ENCODE results near the gene FKBP11. TPM values are rescaled to one million over a fixed set of nuclear protein-coding genes. Genes with fewer than 3 reads are reported as not detected.

FKBP11 gene
- total and polyA plus RNA-seq, 2 experiments from 2014 or later, result 17.4 to 158 TPM

DNA sequence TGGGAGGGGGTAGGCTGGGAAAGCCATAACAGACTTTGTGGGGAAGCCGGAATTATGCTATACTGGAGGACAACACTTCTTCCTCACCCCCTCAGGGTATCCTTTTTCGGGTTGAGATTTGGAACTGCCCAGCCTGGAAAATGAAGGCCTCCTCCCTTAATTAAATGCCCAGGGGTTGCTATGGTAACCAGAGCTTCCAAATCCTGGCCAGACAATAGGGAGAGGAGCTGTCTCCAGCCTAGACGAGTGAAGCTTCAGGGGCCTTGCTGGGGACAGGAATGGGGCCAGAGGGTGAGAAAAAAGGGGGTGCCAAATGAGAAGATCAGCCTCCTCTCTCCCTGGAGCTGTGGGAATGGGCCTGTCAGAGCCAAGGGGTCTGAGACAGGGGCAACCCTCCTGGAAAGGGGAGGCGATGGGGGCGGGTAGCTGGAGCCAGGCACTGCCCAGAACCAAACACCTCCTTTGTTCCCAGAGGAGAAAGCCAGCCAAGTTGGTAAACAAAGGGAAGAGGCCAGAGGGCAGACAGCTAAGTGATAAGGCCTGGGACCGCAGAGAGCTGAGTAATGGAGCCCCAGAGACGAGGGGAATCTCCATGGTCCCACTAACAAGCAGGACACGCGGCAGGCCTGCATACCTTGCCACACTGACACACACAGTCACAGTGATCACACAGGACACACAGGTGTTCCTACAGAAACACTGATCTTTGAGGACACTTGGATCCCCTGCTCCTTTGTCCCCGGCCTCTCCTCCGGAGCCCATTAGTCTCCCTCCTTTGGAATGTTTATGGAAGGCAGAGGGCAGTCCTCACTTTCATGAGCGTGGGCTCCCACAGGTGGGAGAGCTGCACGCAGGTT, 41.8 kb downstream of the FKBP11 start:
- no peak overlapping the region for H3K4me2 ChIP-seq (ENCODE audit: unreplicated experiment)
- WGBS, 2 experiments (ENCODE audit: low coverage in 1 of 2, low lambda C conversion rate in 2 of 2, missing lambda C conversion rate in 2 of 2), result 62 to 64% methylated on average over 13 of the region's 13 CpGs
- H3K36me3 ChIP-seq (ENCODE audit: low read depth), result no peaks in the 10 kb centered on the region
- H3K79me2 ChIP-seq (ENCODE audit: insufficient read depth), result no peaks in the 10 kb centered on the region
- in situ Hi-C loops (cut with MboI), result no loop called here
- no peaks in the 10 kb centered on the region for H4K20me1 ChIP-seq (ENCODE audit: insufficient read depth)
- H3K9me3 ChIP-seq (ENCODE audit: low read depth), result no peaks in the 10 kb centered on the region
- DNase-seq, result no peak
- no peaks in the 10 kb centered on the region for H3F3A ChIP-seq (ENCODE audit: insufficient read depth)
- TF ChIP-seq EZH2 (IDR thresholded peaks at IDR 0.05; ENCODE audit: insufficient read depth, poor library complexity, severe bottlenecking) (no peak), EZH2phosphoT487 (IDR thresholded peaks at IDR 0.05; ENCODE audit: insufficient read depth, low read depth) (no peak)
- no peak overlapping the region for H2AFZ ChIP-seq
- no peaks in the 10 kb centered on the region for H3K4me1 ChIP-seq (ENCODE audit: insufficient read depth)
- H3K27ac ChIP-seq, result no peak overlapping the region
- H3K9ac ChIP-seq, result no peak overlapping the region
- no peaks in the 10 kb centered on the region for H3K9me2 ChIP-seq (ENCODE audit: insufficient read depth)
- peaks cover 20% of the 10 kb centered on the region for H3K27me3 ChIP-seq (replicated peaks; ENCODE audit: insufficient read depth)
- no peak overlapping the region for H3K4me3 ChIP-seq

DNA sequence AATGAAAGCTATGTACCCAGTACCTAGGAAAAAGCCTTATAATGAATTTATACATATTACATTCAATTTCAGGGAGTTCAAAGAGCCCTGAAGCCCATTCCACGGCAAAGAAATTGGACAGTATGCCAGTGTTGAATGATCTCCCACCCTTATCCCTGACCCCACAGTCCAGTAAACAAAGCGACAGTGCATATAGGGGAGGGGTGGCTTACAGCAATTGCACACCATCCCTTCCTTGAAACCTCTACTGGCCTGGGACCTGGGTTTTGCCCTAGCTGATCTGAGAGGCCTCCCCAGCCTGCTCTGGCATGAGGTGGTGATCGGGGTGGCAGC, 42.4 kb downstream of the FKBP11 start:
- no peak overlapping the region for H3K27ac ChIP-seq
- H4K20me1 ChIP-seq (ENCODE audit: insufficient read depth), result no peaks in the 10 kb centered on the region
- no peak overlapping the region for H3K9ac ChIP-seq
- no peaks in the 10 kb centered on the region for H3K9me3 ChIP-seq (ENCODE audit: low read depth)
- whole genome bisulfite sequencing, 2 experiments (ENCODE audit: low coverage in 1 of 2, low lambda C conversion rate in 2 of 2, missing lambda C conversion rate in 2 of 2), result 77 to 80% methylated on average over 3 of the region's 3 CpGs
- TF ChIP-seq EZH2 (IDR thresholded peaks at IDR 0.05; ENCODE audit: insufficient read depth, poor library complexity, severe bottlenecking) (no peak), EZH2phosphoT487 (IDR thresholded peaks at IDR 0.05; ENCODE audit: insufficient read depth, low read depth) (no peak)
- H3K36me3 ChIP-seq (ENCODE audit: low read depth), result no peaks in the 10 kb centered on the region
- no peak overlapping the region for H3K4me3 ChIP-seq
- no peak for DNase-seq
- in situ Hi-C loops (cut with MboI), result no loop called here
- no peaks in the 10 kb centered on the region for H3K9me2 ChIP-seq (ENCODE audit: insufficient read depth)
- H3K79me2 ChIP-seq (ENCODE audit: insufficient read depth), result no peaks in the 10 kb centered on the region
- peaks cover 20% of the 10 kb centered on the region for H3K27me3 ChIP-seq (replicated peaks; ENCODE audit: insufficient read depth)
- no peak overlapping the region for H3K4me2 ChIP-seq (ENCODE audit: unreplicated experiment)
- H3K4me1 ChIP-seq (ENCODE audit: insufficient read depth), result no peaks in the 10 kb centered on the region
- no peak overlapping the region for H2AFZ ChIP-seq
- H3F3A ChIP-seq (ENCODE audit: insufficient read depth), result no peaks in the 10 kb centered on the region

DNA sequence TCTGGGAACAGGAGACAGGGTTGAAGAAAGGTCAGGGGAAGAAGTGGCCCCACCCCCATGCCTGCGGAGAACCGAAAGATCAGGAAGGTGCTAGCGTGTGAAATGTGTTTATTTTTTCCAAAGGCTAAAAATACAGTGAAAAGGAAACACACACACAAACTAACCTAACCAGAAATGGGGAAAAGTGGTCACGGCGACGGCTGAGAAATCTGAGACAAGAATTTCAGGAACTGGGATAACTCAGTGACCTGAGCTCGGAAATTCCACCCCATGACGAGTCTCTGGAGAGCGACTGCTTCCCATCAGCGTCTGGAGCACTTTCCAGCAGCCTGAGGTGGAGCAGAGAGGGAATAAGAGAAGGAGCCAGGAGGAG, 43.0 kb downstream of the FKBP11 start:
- Histone ChIP-seq H3K4me3 (peak overlapping the region; percentile 23; the same call in 1 of the 2 replicates), H3K4me2 (ENCODE audit: unreplicated experiment) (peak overlapping the region; percentile 58), H2AFZ (0 out of 2 replicates have a peak overlapping the region, but pooled peaks have one; percentile 35), H3K27me3 (replicated peaks; ENCODE audit: insufficient read depth) (peaks cover 20% of the 10 kb centered on the region), H3F3A (ENCODE audit: insufficient read depth) (no peaks in the 10 kb centered on the region), H4K20me1 (ENCODE audit: insufficient read depth) (no peaks in the 10 kb centered on the region), H3K9ac (no peak overlapping the region), H3K27ac (no peak overlapping the region), H3K9me3 (ENCODE audit: low read depth) (no peaks in the 10 kb centered on the region), H3K4me1 (ENCODE audit: insufficient read depth) (no peaks in the 10 kb centered on the region), H3K36me3 (ENCODE audit: low read depth) (no peaks in the 10 kb centered on the region), H3K79me2 (ENCODE audit: insufficient read depth) (no peaks in the 10 kb centered on the region), H3K9me2 (ENCODE audit: insufficient read depth) (no peaks in the 10 kb centered on the region)
- TF ChIP-seq EZH2 (IDR thresholded peaks at IDR 0.05; ENCODE audit: insufficient read depth, poor library complexity, severe bottlenecking), result no peak
- TF ChIP-seq EZH2phosphoT487 (IDR thresholded peaks at IDR 0.05; ENCODE audit: insufficient read depth, low read depth), result no peak
- in situ Hi-C loops (cut with MboI), result no loop called here
- DNase-seq, result peak; percentile 38
- WGBS, 2 experiments (ENCODE audit: low coverage in 1 of 2, low lambda C conversion rate in 2 of 2, missing lambda C conversion rate in 2 of 2), result 15 to 21% methylated on average over 10 of the region's 10 CpGs

DNA sequence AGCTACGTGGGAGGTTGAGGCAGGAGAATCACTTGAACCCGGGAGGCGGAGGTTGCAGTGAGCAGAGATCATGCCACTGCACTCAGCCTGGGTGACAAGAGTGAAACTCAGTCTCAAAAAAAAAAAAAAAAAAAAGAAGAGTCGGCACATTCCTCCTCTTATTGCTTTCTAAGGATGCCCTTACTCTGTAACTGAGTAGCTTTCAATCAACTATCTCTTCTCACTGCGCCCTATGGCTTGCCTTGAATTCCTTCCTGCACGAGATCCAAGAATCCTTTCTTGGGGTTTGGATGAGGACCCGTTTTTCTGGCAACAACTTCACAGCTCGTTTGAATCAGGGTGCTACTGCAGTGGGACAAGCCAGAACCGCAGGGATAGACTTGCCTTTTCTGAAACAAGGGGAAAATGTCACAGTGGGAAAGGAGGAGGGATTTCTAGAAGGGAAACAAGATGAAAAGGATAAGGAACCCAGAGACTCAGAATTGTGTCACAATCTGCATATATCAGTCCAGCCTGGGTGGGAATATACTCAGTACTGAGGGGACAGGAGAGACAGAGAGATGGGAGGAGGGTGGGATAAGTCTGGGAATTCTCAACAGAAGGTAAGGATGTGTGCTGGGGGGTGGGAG, 43.5 kb downstream of the FKBP11 start:
- H3F3A ChIP-seq (ENCODE audit: insufficient read depth), result no peaks in the 10 kb centered on the region
- H3K9me3 ChIP-seq (ENCODE audit: low read depth), result no peaks in the 10 kb centered on the region
- H3K36me3 ChIP-seq (ENCODE audit: low read depth), result no peaks in the 10 kb centered on the region
- H4K20me1 ChIP-seq (ENCODE audit: insufficient read depth), result no peaks in the 10 kb centered on the region
- no peak overlapping the region for H3K27ac ChIP-seq
- in situ Hi-C loops (cut with MboI), result no loop called here
- 10 to 13% methylated on average over 9 of the region's 9 CpGs for WGBS, 2 experiments (ENCODE audit: low coverage in 1 of 2, low lambda C conversion rate in 2 of 2, missing lambda C conversion rate in 2 of 2)
- 0 out of 2 replicates have a peak overlapping the region, but pooled peaks have one; percentile 35 for H2AFZ ChIP-seq
- no peaks in the 10 kb centered on the region for H3K9me2 ChIP-seq (ENCODE audit: insufficient read depth)
- H3K4me3 ChIP-seq, result peak overlapping the region; percentile 23; the same call in 1 of the 2 replicates
- H3K4me2 ChIP-seq (ENCODE audit: unreplicated experiment), result peak overlapping the region; percentile 58
- H3K4me1 ChIP-seq (ENCODE audit: insufficient read depth), result no peaks in the 10 kb centered on the region
- no peaks in the 10 kb centered on the region for H3K79me2 ChIP-seq (ENCODE audit: insufficient read depth)
- H3K27me3 ChIP-seq (replicated peaks; ENCODE audit: insufficient read depth), result peaks cover 20% of the 10 kb centered on the region
- no peak for TF ChIP-seq EZH2 (IDR thresholded peaks at IDR 0.05; ENCODE audit: insufficient read depth, poor library complexity, severe bottlenecking)
- TF ChIP-seq EZH2phosphoT487 (IDR thresholded peaks at IDR 0.05; ENCODE audit: insufficient read depth, low read depth), result no peak
- H3K9ac ChIP-seq, result no peak overlapping the region
- DNase-seq, result peak; percentile 30
